Erythroblast (primary cell): Measurements from ENCODE around the gene SH3BP2.

Source experiments
- GATA1 ChIP-seq: IDR thresholded peaks from 2 replicates; pipeline ENCODE4 v1.6.1; 2011; ENCODE audit warnings: low read depth, mild to moderate bottlenecking, control low read depth, low read length, moderate library complexity
- POLR2A ChIP-seq: IDR thresholded peaks from 2 replicates; pipeline ENCODE4 v1.6.1; 2011; ENCODE audit warnings: mild to moderate bottlenecking, low read length

- TF ChIP-seq POLR2A (no peak), GATA1 (no peak)
Observed at GRCh38 chr4:2871466-2871865, 78.6 kb downstream of the SH3BP2 start.
